ENCODE data around the gene PDLIM5.
"Not testable (repeated sequence)": the region's sequence is repeated elsewhere in the genome, so short reads cannot be mapped to it uniquely, and the experiment has no call there.

PDLIM5 gene

DNA sequence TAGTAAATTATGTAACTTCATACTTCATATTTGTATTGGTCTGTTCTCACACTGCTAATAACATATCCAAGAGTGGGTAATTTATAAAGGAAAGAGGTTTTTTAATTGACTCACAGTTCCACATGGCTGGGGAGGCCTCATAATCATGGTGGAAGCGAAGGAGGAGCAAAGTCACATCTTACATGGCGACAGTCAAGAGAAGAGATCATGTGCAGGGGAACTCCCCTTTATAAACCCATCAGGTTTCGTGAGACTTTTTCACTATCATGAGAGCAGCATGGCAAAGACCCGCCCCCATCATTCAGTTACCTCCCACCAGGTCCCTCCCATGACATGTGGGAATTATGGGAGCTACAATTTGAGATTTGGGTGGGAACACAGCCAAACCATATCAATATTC lies 19.0 kb downstream of the PDLIM5 start:
- H3K9me3 ChIP-seq (ENCODE audit: control insufficient read depth, low read length); H3K27me3 ChIP-seq (replicated peaks; ENCODE audit: control insufficient read depth, insufficient read depth, low read length, poor library complexity, severe bottlenecking); H3K4me1 ChIP-seq (ENCODE audit: control insufficient read depth, insufficient read depth, low read length, poor library complexity, severe bottlenecking); H3K27ac ChIP-seq (ENCODE audit: insufficient read depth, low read length, poor library complexity, severe bottlenecking); H3K4me3 ChIP-seq (ENCODE audit: insufficient read depth, low read depth, low read length, poor library complexity, severe bottlenecking); DNase-seq; H3K36me3 ChIP-seq (ENCODE audit: control insufficient read depth, insufficient read depth, low read length): not testable (repeated sequence)

DNA sequence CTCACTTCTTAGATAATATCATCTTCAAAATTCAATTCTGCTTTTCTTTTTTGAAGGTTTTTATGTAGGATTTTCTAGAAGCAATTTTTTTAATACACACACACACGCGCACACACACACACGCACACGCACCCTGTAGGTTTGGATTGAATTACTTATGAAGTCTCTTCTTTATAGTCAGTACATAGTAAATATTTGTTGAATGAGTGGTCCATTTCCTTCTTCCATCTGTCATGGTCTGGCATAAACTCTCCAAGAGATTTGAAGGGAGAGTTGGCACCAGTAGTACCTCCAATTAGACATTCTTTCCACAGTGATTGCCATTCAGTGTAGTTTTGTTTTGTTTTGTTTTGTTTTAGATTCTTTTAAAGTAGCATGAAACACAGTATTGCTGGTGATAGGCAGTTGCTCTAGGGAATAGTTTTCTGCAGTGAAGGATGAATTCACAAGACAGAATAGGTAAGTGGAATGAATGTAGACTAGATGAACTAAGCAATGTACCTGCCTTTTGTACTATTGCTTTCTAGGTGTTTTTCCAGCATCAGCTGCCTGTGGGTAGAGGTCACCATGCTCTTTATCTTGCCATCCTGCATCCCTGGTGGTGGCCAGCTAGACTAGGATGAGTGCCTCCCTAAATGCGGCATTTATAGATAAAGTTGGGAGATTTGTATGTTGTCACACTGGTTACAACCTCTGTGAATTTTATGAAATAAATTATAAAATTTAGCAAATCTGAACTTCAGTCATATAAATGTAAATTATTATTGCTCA lies 20.5 kb downstream of the PDLIM5 start:
- H3K4me3 ChIP-seq (ENCODE audit: insufficient read depth, low read depth, low read length, poor library complexity, severe bottlenecking), result no peak overlapping the region
- no peaks in the 10 kb centered on the region for H3K9me3 ChIP-seq (ENCODE audit: control insufficient read depth, low read length)
- H3K27me3 ChIP-seq (replicated peaks; ENCODE audit: control insufficient read depth, insufficient read depth, low read length, poor library complexity, severe bottlenecking), result no peaks in the 10 kb centered on the region
- H3K4me1 ChIP-seq (ENCODE audit: control insufficient read depth, insufficient read depth, low read length, poor library complexity, severe bottlenecking), result no peaks in the 10 kb centered on the region
- DNase-seq, result no peak
- no peak overlapping the region for H3K27ac ChIP-seq (ENCODE audit: insufficient read depth, low read length, poor library complexity, severe bottlenecking)
- no peaks in the 10 kb centered on the region for H3K36me3 ChIP-seq (ENCODE audit: control insufficient read depth, insufficient read depth, low read length)

DNA sequence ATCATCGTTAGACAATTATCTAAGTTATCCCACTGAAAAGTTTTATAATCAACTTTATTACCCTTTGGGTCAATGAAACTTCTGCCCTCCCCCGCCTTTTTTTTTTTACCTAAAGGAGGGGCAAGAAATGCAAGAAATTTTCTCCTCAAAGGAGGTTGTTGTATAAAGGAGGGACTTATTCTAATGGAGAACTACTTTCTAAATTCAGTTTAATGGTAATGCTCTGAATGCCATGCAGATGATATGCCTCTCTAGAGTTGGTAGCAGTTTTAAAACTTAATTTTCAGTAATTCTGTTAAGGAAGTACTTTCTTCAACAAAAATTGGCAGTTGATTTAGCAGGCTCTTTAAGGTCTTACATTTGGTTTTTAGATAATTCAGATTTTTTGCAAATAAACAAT lies 23.3 kb downstream of the PDLIM5 start:
- DNase-seq, result no peak
- H3K27ac ChIP-seq (ENCODE audit: insufficient read depth, low read length, poor library complexity, severe bottlenecking), result no peak overlapping the region

DNA sequence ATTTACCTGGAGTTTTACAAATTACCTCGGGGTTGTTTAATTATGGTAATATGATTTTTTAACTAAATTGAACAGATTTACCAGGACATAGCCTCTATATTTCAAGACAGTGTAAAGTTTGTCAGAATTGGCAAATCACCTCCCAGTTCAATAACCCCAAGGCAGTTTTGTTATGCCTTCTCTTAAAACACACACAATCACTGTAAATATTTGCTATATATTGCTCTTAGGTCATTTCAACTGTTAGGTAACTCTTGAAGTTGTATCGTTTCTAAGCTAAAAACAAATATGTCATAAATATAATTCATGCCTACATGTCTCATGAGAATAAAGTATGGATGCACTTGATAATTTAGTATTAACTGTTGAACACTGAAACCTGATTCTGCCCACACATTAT lies 24.1 kb downstream of the PDLIM5 start:
- no peak for DNase-seq
- no peaks in the 10 kb centered on the region for H3K36me3 ChIP-seq (ENCODE audit: control insufficient read depth, insufficient read depth, low read length)

More for the DNA sequence above, 23.3 kb downstream of the PDLIM5 start:
- H3K9me3 ChIP-seq (ENCODE audit: control insufficient read depth, low read length), result no peaks in the 10 kb centered on the region
- H3K27me3 ChIP-seq (replicated peaks; ENCODE audit: control insufficient read depth, insufficient read depth, low read length, poor library complexity, severe bottlenecking), result no peaks in the 10 kb centered on the region
- H3K4me1 ChIP-seq (ENCODE audit: control insufficient read depth, insufficient read depth, low read length, poor library complexity, severe bottlenecking), result no peaks in the 10 kb centered on the region
- no peaks in the 10 kb centered on the region for H3K36me3 ChIP-seq (ENCODE audit: control insufficient read depth, insufficient read depth, low read length)
- H3K4me3 ChIP-seq (ENCODE audit: insufficient read depth, low read depth, low read length, poor library complexity, severe bottlenecking), result no peak overlapping the region

DNA sequence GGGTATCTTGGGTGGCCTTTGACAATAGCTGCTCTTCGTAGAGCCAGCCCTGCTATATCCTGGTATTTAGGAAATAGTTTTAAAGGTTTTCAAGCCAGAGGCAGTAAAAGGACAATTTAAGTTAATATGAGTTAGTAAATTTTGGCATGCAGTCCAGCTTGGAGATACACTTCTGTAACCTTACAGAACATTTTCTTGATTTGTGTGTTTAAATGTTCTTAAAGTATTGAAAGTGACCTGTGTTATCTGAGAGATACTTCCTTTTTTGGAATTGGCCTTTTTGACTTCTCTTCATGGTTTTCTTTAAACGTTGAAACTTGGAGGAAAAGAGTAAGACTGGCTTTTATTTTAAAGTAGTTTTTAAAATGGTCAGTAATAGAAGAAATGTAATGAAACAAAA lies 25.5 kb downstream of the PDLIM5 start:
- Histone ChIP-seq H3K4me3 (ENCODE audit: insufficient read depth, low read depth, low read length, poor library complexity, severe bottlenecking) (no peak overlapping the region), H3K27me3 (replicated peaks; ENCODE audit: control insufficient read depth, insufficient read depth, low read length, poor library complexity, severe bottlenecking) (no peaks in the 10 kb centered on the region), H3K4me1 (ENCODE audit: control insufficient read depth, insufficient read depth, low read length, poor library complexity, severe bottlenecking) (no peaks in the 10 kb centered on the region), H3K27ac (ENCODE audit: insufficient read depth, low read length, poor library complexity, severe bottlenecking) (no peak overlapping the region), H3K36me3 (ENCODE audit: control insufficient read depth, insufficient read depth, low read length) (no peaks in the 10 kb centered on the region), H3K9me3 (ENCODE audit: control insufficient read depth, low read length) (no peaks in the 10 kb centered on the region)
- no peak for DNase-seq

More for the DNA sequence above, 24.1 kb downstream of the PDLIM5 start:
- Histone ChIP-seq H3K27ac (ENCODE audit: insufficient read depth, low read length, poor library complexity, severe bottlenecking) (no peak overlapping the region), H3K4me3 (ENCODE audit: insufficient read depth, low read depth, low read length, poor library complexity, severe bottlenecking) (no peak overlapping the region), H3K9me3 (ENCODE audit: control insufficient read depth, low read length) (no peaks in the 10 kb centered on the region), H3K27me3 (replicated peaks; ENCODE audit: control insufficient read depth, insufficient read depth, low read length, poor library complexity, severe bottlenecking) (no peaks in the 10 kb centered on the region), H3K4me1 (ENCODE audit: control insufficient read depth, insufficient read depth, low read length, poor library complexity, severe bottlenecking) (no peaks in the 10 kb centered on the region)

DNA sequence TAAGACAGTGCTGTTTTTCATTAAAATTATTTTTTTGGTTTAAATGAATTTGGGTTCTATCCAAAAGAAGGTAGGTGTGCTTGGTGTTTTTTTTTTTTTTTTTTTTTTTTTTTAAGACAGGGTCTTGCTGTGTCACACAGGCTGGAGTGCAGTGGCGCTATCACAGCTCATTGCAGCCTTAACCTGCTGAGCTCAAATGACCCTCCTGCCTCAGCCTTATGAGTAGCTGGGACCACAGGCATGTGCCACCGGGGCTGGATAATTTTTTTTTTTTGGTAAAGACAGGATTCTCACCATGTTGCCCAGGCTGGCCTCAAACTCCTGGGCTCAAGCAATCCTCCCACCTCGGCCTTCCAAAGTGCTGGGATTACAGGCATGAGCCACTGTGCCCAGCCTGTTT lies 27.1 kb downstream of the PDLIM5 start:
- H3K4me1 ChIP-seq (ENCODE audit: control insufficient read depth, insufficient read depth, low read length, poor library complexity, severe bottlenecking); H3K4me3 ChIP-seq (ENCODE audit: insufficient read depth, low read depth, low read length, poor library complexity, severe bottlenecking); DNase-seq: not testable (repeated sequence)

DNA sequence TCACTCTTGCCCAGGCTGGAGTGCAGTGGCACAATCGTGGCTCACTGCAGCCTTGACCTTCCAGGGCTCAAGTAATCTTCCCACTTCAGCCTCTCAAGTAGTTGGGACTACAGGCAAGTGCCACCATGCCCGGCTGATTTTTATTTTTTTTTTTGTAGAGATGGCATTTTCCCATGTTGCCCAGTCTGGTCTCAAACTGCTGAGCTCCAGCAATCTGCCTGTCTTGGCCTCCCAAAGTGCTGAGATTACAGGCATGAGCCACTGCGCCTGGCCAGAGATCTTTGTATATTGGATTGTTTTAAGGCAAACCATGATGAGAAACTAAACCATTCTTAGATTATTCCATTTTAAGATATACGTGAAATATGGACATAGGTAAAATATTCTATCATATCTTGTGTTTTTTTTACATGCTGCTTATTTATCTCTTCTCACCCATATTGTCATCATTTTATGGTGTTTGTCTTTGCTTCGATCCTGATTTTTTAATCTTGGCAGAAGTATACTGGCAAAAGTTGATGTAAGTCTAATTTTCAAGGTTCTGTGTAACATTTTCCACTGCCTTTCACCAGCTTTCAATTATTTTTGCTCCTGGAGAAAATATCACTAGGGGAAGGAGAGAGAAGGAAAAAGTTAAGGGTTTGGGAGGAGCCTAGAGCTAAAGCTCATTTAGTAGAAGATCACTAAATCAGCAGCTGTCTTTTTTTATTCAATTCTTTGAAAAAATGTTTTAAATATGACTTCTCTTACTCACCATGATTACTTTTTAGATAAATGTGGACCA lies 27.8 kb downstream of the PDLIM5 start:
- H3K27me3 ChIP-seq (replicated peaks; ENCODE audit: control insufficient read depth, insufficient read depth, low read length, poor library complexity, severe bottlenecking), result no peaks in the 10 kb centered on the region
- H3K4me1 ChIP-seq (ENCODE audit: control insufficient read depth, insufficient read depth, low read length, poor library complexity, severe bottlenecking), result no peaks in the 10 kb centered on the region
- H3K4me3 ChIP-seq (ENCODE audit: insufficient read depth, low read depth, low read length, poor library complexity, severe bottlenecking), result no peak overlapping the region
- no peak overlapping the region for H3K27ac ChIP-seq (ENCODE audit: insufficient read depth, low read length, poor library complexity, severe bottlenecking)
- H3K9me3 ChIP-seq (ENCODE audit: control insufficient read depth, low read length), result no peaks in the 10 kb centered on the region
- no peak for DNase-seq
- H3K36me3 ChIP-seq (ENCODE audit: control insufficient read depth, insufficient read depth, low read length), result no peaks in the 10 kb centered on the region

More for the DNA sequence above, 27.1 kb downstream of the PDLIM5 start:
- H3K27ac ChIP-seq (ENCODE audit: insufficient read depth, low read length, poor library complexity, severe bottlenecking); H3K27me3 ChIP-seq (replicated peaks; ENCODE audit: control insufficient read depth, insufficient read depth, low read length, poor library complexity, severe bottlenecking); H3K9me3 ChIP-seq (ENCODE audit: control insufficient read depth, low read length); H3K36me3 ChIP-seq (ENCODE audit: control insufficient read depth, insufficient read depth, low read length): not testable (repeated sequence)

DNA sequence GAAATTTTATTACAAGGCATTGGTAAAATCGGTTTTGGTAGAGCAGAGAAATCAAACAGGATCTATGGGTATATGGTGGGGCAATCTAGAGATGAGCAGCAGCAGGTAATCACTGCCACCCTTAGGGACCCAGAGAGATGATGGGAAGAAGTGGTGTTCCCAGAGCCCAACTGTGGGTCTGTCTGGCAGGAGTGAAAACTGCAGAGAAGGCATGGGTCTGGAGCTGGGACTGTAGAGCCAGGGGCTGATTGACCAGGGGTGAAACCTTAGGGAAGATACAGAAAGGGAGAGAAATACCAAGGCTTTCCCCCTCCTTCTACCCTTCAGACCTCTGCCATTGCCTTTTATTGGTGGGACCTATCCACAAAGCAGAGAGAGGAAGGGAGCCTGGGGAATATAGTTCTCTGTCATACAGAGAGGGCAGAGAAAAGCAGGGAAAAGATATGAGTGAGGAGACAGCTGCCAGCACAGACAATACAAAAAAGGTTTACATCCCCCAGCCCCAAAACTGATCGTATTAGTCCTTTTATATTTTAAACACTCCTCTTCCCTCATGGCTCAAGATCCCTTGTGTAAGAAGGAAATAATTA lies 28.7 kb downstream of the PDLIM5 start:
- DNase-seq, result no peak
- no peaks in the 10 kb centered on the region for H3K4me1 ChIP-seq (ENCODE audit: control insufficient read depth, insufficient read depth, low read length, poor library complexity, severe bottlenecking)
- no peak overlapping the region for H3K27ac ChIP-seq (ENCODE audit: insufficient read depth, low read length, poor library complexity, severe bottlenecking)
- H3K36me3 ChIP-seq (ENCODE audit: control insufficient read depth, insufficient read depth, low read length), result no peaks in the 10 kb centered on the region
- H3K27me3 ChIP-seq (replicated peaks; ENCODE audit: control insufficient read depth, insufficient read depth, low read length, poor library complexity, severe bottlenecking), result no peaks in the 10 kb centered on the region
- H3K9me3 ChIP-seq (ENCODE audit: control insufficient read depth, low read length), result no peaks in the 10 kb centered on the region
- no peak overlapping the region for H3K4me3 ChIP-seq (ENCODE audit: insufficient read depth, low read depth, low read length, poor library complexity, severe bottlenecking)

DNA sequence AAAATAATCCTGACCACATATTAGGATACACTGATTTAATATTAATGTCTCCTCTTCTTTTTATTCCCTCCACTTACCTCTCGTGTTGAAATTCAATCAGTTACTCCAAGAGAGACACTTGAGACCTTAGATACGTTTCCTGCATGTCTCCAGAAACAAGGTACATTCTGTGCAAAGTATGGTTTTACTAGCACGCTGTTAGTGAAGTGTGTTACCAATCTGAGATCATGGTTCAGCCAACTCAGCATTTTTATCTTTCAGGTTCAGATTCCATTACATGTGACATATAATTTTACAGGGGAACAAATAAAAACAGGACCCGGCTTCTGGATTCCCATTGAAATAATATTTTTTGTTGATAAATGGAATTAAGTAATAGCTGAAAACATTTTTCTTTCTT lies 32.2 kb downstream of the PDLIM5 start:
- no peaks in the 10 kb centered on the region for H3K4me1 ChIP-seq (ENCODE audit: control insufficient read depth, insufficient read depth, low read length, poor library complexity, severe bottlenecking)
- H3K4me3 ChIP-seq (ENCODE audit: insufficient read depth, low read depth, low read length, poor library complexity, severe bottlenecking), result no peak overlapping the region
- H3K36me3 ChIP-seq (ENCODE audit: control insufficient read depth, insufficient read depth, low read length), result no peaks in the 10 kb centered on the region
- H3K27me3 ChIP-seq (replicated peaks; ENCODE audit: control insufficient read depth, insufficient read depth, low read length, poor library complexity, severe bottlenecking), result no peaks in the 10 kb centered on the region
- H3K9me3 ChIP-seq (ENCODE audit: control insufficient read depth, low read length), result no peaks in the 10 kb centered on the region
- no peak overlapping the region for H3K27ac ChIP-seq (ENCODE audit: insufficient read depth, low read length, poor library complexity, severe bottlenecking)
- DNase-seq, result no peak

DNA sequence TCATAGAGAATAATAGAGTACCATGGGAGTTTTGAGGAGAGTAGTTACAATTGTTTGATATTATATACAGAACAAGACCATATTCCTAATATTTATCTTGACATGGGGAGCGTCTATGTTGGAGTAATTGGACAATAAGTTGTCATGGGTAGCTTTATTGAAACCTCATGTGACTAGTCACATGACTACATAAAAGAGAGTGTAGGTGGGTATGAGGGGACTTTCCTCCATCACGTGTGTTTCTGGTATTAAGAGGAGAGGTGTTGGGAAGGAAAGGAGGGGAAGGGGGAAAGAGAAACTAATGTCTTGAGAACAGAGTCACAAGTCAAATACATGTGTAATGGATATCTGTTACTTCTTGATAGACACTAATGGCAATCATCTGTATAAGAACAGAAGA lies 33.1 kb downstream of the PDLIM5 start:
- no peak for DNase-seq
- H3K4me1 ChIP-seq (ENCODE audit: control insufficient read depth, insufficient read depth, low read length, poor library complexity, severe bottlenecking), result no peaks in the 10 kb centered on the region
- H3K9me3 ChIP-seq (ENCODE audit: control insufficient read depth, low read length), result no peaks in the 10 kb centered on the region
- H3K27ac ChIP-seq (ENCODE audit: insufficient read depth, low read length, poor library complexity, severe bottlenecking), result no peak overlapping the region
- no peaks in the 10 kb centered on the region for H3K27me3 ChIP-seq (replicated peaks; ENCODE audit: control insufficient read depth, insufficient read depth, low read length, poor library complexity, severe bottlenecking)
- no peaks in the 10 kb centered on the region for H3K36me3 ChIP-seq (ENCODE audit: control insufficient read depth, insufficient read depth, low read length)
- H3K4me3 ChIP-seq (ENCODE audit: insufficient read depth, low read depth, low read length, poor library complexity, severe bottlenecking), result no peak overlapping the region

All from effector memory CD4-positive, alpha-beta T cell (primary cell).